Astrocyte (in vitro differentiated cells and primary cell): ENCODE results near the gene F12.

Experiments
- EZH2 ChIP-seq: IDR thresholded peaks from 2 replicates; pipeline ENCODE4 v1.6.1; 2012; ENCODE audit warnings: mild to moderate bottlenecking, low read length, inconsistent platforms; ENCODE audit not compliant: insufficient read depth
- TF ChIP-seq, protein P1 (sequence below): IDR thresholded peaks from 2 replicates; pipeline ENCODE4 v1.5.1; 2011; ENCODE audit warnings: low read depth, mild to moderate bottlenecking, inconsistent platforms, low read length, moderate library complexity; ENCODE audit not compliant: insufficient read depth

DNA sequence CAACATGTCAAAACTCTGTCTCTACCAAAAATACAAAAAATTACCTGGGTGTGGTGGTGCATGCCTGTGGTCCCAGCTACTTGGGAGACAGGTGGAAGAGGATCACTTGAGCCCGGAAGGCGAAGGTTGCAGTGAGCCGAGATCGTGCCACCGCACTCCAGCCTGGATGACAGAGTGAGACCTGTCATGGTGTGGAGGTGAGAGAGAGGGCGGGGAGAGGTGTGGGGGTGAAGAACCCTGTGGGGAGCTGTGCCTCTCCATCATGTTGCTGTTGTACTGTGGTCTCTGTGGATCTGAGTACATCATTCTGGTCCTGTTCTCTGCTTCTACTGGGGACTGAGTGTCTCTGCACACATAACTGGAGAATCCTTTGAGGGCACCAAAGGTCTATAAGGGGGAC, 36.5 kb downstream of the F12 start:
- no peak for TF ChIP-seq EZH2
- TF ChIP-seq, protein P1, sequence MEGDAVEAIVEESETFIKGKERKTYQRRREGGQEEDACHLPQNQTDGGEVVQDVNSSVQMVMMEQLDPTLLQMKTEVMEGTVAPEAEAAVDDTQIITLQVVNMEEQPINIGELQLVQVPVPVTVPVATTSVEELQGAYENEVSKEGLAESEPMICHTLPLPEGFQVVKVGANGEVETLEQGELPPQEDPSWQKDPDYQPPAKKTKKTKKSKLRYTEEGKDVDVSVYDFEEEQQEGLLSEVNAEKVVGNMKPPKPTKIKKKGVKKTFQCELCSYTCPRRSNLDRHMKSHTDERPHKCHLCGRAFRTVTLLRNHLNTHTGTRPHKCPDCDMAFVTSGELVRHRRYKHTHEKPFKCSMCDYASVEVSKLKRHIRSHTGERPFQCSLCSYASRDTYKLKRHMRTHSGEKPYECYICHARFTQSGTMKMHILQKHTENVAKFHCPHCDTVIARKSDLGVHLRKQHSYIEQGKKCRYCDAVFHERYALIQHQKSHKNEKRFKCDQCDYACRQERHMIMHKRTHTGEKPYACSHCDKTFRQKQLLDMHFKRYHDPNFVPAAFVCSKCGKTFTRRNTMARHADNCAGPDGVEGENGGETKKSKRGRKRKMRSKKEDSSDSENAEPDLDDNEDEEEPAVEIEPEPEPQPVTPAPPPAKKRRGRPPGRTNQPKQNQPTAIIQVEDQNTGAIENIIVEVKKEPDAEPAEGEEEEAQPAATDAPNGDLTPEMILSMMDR: no peak
